GM19397 (cell line): ENCODE results near the gene MCTP1.
"Not testable (repeated sequence)": the region's sequence is repeated elsewhere in the genome, so short reads cannot be mapped to it uniquely, and the experiment has no call there.

Source experiments
- ATAC-seq: cut with Tn5 transposase; IDR thresholded peaks from one replicate; pipeline ENCODE4 v1.9.1; 2021; ENCODE audit warnings: mild to moderate bottlenecking, moderate library complexity; ENCODE audit not compliant: unreplicated experiment

The MCTP1 gene

DNA sequence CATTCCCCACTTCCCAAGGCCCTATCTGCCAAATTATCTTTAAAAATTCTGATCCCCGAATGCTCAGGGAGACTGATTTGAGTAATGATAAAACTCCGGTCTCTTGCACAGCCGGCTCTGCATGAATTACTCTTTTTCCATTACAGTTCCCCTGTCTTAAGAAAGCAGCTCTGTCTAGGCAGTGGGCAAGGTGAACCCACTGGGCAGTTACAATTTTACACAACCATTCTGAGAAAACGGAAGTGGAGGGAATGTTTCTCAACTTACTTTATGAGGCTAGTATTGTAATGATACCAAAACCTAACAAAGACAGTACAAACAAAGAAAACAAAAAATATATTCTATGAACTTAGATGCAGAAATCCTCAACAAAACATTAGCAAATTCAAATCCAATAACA is 100.0 kb downstream of the MCTP1 start:
- no peak for ATAC-seq

DNA sequence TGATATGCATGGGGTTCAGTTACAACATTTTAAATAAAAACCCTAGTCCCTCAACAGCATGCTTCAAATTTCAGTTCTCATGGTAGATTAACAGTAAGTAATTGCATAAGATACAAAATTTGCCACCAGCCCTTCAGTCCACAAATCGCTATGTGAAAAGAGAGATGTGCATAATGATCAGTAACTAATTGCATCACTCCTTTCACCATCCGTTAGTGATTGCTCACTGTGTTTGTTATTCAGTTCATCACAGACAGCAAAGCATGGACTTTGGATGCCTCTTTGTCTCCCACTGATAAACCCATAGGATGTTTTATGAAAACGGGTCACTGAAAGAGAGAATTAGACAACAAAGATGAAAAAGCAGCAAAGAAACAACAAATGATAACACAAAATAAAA is 103.2 kb downstream of the MCTP1 start:
- no peak for ATAC-seq

DNA sequence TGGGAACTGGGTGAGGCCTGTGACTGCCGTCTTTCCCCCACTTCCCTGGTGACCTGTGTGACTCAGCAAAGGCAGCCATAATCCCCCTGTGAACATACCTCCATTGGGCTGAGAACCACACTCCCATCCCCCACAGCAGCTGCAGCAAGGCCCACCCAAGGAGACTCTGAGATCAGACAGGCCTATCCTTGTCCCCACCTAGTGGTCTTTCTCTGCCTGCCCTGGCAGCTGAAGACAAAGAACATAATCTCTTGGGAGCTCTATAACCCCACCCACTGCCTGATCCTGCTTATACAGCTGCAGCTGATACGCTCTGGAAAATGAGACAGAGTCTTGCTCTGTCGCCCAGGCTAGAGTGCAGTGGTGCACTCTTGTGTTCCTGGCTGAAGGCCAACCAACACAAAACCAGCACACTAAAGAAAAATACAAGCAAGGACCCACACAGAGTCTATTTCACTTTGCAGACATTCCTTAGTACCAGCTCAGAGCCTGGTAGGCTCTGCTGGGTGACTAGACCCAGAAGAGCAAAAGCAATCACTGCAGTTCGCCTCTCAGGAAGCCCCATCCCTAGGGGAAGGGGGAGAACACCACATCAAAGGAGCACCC is 106.7 kb downstream of the MCTP1 start:
- no peak for ATAC-seq

- ATAC-seq: no peak
Measured at GRCh38 chr5:95177456-95177855, 107.4 kb downstream of the MCTP1 start.

- no peak for ATAC-seq
Measured at GRCh38 chr5:95175106-95175505, 109.8 kb downstream of the MCTP1 start.

GRCh38 chr5:95172659-95173058 is 112.2 kb downstream of the MCTP1 start:
- no peak for ATAC-seq

- ATAC-seq: no peak
Measured at GRCh38 chr5:95164861-95165260, 120.0 kb downstream of the MCTP1 start.

DNA sequence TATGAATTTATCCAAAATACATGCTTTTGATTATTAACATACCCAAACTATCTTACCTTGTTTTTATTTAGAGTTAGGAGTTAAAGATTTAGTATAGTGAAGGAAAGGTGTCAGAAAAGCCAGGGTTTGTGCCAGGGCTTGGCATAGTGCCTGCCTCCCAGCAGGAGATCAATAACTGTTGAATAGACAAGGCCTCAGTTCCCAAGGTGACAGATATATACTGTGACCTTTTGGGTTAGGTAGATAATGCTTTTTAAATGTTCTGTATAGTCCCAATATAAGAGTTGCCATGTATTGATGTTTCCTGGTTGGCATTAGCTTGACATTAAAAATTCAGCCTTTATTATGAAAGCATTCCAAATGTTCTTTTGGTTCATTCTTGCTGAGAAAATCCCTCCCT is 121.8 kb downstream of the MCTP1 start:
- no peak for ATAC-seq

DNA sequence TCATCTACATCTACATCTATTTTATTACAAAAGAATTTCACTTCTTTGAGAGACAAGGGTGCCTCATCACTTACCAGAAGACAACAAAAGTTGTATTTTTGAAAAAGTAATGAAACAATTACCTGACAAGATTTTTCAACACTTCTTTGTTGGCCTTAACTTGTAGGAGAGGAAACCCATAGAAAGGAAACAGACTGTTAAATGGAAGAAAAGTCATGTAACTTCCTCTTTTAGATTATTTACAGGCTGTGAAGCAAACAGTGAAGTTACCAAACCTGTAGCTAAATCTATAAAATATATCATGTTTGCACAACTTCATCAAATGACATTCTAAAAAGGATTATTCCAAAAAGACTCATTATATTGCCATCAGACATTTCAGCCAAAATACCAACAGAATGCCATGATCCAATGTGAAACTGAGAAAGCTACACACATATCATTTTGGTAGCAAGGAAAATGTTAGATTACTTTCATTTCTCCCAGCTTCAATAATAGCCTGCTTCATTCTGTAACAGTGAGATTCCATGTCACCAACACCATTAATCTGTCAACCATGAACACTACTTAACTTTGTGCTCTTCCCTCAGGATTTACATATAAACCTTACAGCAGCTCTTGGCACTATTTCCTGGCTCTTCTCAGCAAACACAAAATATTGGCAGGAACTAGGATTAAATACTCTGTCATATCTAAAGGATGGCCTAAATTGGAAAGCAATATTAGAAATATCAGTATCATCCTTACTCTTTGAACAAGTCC is 122.5 kb downstream of the MCTP1 start:
- no peak for ATAC-seq

GRCh38 chr5:95159603-95160002 is 125.3 kb downstream of the MCTP1 start:
- no peak for ATAC-seq

GRCh38 chr5:95155888-95156287 is 129.0 kb downstream of the MCTP1 start:
- no peak for ATAC-seq

GRCh38 chr5:95153511-95153910 is 131.4 kb downstream of the MCTP1 start:
- ATAC-seq: no peak

GRCh38 chr5:95152535-95152934 is 132.4 kb downstream of the MCTP1 start:
- ATAC-seq: no peak

DNA sequence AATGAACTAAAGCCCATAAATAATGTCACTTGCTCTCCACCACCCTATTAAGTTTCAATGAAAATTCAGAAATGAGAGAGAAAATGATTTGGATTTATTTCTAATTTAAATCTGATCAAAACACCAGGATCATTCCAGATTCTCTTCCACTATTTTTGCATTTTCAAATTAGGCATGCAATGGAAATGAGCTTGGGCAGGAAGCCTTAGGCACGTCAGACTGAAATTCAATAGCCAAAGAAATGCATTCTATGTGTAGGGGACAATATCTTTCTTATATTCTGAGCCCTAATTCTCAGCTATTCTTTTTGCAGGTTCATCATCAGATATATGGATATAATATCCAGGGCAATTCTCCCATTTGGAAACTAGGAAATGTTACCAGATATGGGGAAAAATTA is 132.8 kb downstream of the MCTP1 start:
- ATAC-seq: no peak

DNA sequence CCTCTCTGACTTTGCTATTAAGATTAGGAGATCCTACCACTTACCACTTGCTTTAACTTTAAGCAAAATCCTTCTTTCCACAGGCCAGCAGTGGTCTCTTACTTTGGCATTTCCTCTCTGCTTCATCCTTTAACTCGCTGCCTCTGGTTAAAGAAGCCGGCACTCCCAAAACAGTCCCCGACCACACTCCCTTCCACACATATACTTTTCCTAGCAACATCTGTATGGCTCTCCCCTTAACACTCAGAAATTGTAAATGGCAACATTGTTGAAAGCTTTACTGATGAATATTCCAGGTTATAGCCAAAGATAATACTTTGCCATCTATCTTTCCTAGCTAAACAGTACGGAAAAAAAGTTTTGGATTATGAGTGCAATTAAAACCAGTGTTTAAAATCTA is 133.2 kb downstream of the MCTP1 start:
- ATAC-seq: no peak

DNA sequence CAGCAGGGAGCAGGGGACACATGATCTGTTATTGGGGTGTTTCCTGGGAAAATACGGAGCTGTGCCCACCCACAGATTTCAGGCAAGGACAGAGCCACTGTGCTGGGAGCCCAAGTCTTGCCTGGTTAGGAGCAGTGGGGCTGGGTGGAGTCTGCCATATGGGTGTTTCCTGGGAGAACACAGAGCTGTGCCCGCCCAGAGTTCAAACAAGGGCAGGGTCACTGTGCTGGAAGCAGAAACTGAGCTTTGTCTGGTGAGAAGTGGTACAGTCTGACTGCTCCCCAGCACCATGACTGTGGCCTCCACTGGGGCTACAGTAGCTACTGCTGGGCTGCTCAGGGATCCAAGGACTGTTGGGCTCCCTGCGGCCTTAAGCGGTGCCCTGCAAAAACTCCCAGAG is 135.5 kb downstream of the MCTP1 start:
- no peak for ATAC-seq

GRCh38 chr5:95148453-95148852 is 136.4 kb downstream of the MCTP1 start:
- ATAC-seq: no peak

GRCh38 chr5:95143858-95144257 is 141.0 kb downstream of the MCTP1 start:
- not testable (repeated sequence) for ATAC-seq

GRCh38 chr5:95142145-95142544 is 142.7 kb downstream of the MCTP1 start:
- ATAC-seq: no peak

GRCh38 chr5:95141141-95141540 is 143.8 kb downstream of the MCTP1 start:
- no peak for ATAC-seq

DNA sequence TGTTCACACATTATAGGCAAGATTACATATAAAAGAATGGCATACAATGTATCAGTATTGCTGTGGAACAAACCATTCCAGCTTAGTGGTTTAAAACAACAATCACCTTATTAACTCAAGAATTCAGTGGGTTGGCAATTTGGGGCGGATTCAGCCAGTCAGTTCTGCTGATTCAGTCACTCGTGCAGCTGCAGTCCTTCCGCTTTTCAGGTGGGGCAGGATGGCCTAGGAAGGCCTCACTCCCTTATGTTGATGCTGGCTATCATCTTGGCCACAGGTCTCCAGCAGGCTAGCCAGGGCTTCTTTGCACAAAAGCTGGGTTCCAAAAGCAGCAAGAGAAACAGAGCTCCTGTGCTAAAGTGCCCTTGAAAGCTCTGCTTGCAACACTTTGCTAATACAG is 150.6 kb downstream of the MCTP1 start:
- ATAC-seq: no peak

- ATAC-seq: no peak
Measured at GRCh38 chr5:95132096-95132495, 152.8 kb downstream of the MCTP1 start.

DNA sequence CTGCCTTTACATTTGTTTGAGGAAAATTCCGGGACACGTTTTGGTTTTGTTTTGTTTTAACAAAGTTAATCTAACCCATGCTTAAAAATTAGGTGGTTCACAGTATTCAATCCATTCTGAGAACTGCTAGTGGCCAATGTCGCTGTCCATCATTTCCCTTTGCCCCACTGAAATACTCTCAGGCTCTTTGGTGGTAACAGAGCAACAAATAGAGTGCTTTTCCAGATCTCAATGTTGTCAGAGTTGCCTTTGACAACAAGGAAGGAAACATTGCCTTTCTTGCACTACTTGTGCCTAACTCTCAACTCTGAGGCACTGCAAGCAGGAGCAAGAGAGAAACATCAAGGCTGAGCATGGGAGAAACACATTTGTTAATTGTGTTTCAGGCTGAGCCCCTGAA is 154.0 kb downstream of the MCTP1 start:
- no peak for ATAC-seq
